Esophagus squamous epithelium (tissue), 5 donors: ENCODE measurements around the gene SLC35D2. TPM values are rescaled to one million over a fixed set of nuclear protein-coding genes. Genes with fewer than 3 reads are reported as not detected.
A peak's percentile ranks its signal among the peaks of the same experiment; 100 is the strongest.

ENCODE experiments used
- DNase-seq: peaks from one replicate; lab custom pipeline; 2025; lab: John Stamatoyannopoulos, UW
- H3K27ac ChIP-seq, 4 donors: fragments of 200-600 bp; sonication (generic); one replicate each; pipeline ENCODE4 v1.5.1; 2016 to 2019; ENCODE audit warnings: mild to moderate bottlenecking in 1 of 4
- H3K27me3 ChIP-seq, 4 donors: fragments of 200-600 bp; sonication (generic); 1 replicate in 3 of 4; 2 replicates in 1 of 4; pipeline versions ENCODE4 v1.5.1 to v1.6.0; 2017 to 2021; ENCODE audit warnings: antibody characterized with exemption in 1 of 4
- H3K36me3 ChIP-seq, 3 donors: fragments of 200-600 bp; sonication (generic); one replicate each; pipeline ENCODE4 v1.5.1; 2016 to 2019
- H3K4me1 ChIP-seq, 3 donors: fragments of 200-600 bp; sonication (generic); one replicate each; pipeline ENCODE4 v1.5.1; 2017 to 2019
- H3K4me3 ChIP-seq, 4 donors: fragments of 200-600 bp; sonication (generic); 1 replicate in 3 of 4; 2 replicates in 1 of 4; pipeline ENCODE4 v1.5.1; 2016 to 2019; ENCODE audit warnings: mild to moderate bottlenecking in 2 of 4, moderate library complexity in 1 of 4
- H3K9me3 ChIP-seq, 3 donors: fragments of 200-600 bp; sonication (generic); one replicate each; pipeline ENCODE4 v1.5.1; 2016 to 2019
- CTCF ChIP-seq, 6 experiments: fragments of 450-650 bp in 4 of 6; fragments of 200-600 bp in 2 of 6; sonication (generic) in 2 of 6; IDR thresholded peaks; one replicate each; pipeline ENCODE4 v1.5.1; 2016 to 2019; ENCODE audit warnings: antibody characterized with exemption in 6 of 6, mild to moderate bottlenecking in 4 of 6, moderate library complexity in 4 of 6
- POLR2A ChIP-seq, 4 donors: fragments of 450-650 bp; IDR thresholded peaks; one replicate each; pipeline ENCODE4 v1.6.1; 2017; ENCODE audit warnings: antibody characterized with exemption in 4 of 4, mild to moderate bottlenecking in 4 of 4, moderate library complexity in 3 of 4
- WGBS, 2 donors: methylation state at CpG; one replicate each; pipeline ENCODE4 v1.1.5; 2018; 5-methylcytosine and 5-hydroxymethylcytosine counted together
- intact Hi-C: fragments of 100-400 bp; cut with DNase I; formaldehyde crosslinking; loops from one replicate; pipeline ENCODE4 v1.15.0; 2022
- total RNA-seq, 4 donors: library from RNA; depleted of rRNA; stranded (reverse); fragments of >200 nt; gene quantifications; one replicate each; pipeline ENCODE4 v1.1.0, GENCODE V29; 2016
- donor health status: DM: yes; HTN: yes; CAD: no.

SLC35D2 gene
- total RNA-seq, 4 donors from 2014 or later: 10.3 to 28.5 (median 16.4) TPM

- no peak for DNase-seq
- Histone ChIP-seq H3K27ac (no peak overlapping the region), H3K4me3 (no peak overlapping the region), H3K4me1 (no peaks in the 10 kb centered on the region), H3K27me3 (no peaks in the 10 kb centered on the region), H3K9me3 (no peaks in the 10 kb centered on the region), H3K36me3 (peaks cover 0 to 61% (median 2%) of the 10 kb centered on the region in 3 donors)
- TF ChIP-seq CTCF (IDR thresholded peaks at IDR 0.05): no peak
- no peak for TF ChIP-seq POLR2A (IDR thresholded peaks at IDR 0.05)
- intact Hi-C loops: no loop called here
- WGBS, 2 donors: 77 to 91% methylated on average over 1 of the region's 1 CpG
Measured at GRCh38 chr9:96350866-96351265, 32.6 kb downstream of the SLC35D2 start.

- WGBS, 2 donors: 92 to 98% methylated on average over 5 of the region's 5 CpGs
- Histone ChIP-seq H3K4me1 (peaks cover 8 to 17% (median 9%) of the 10 kb centered on the region in 3 donors), H3K4me3 (no peak overlapping the region), H3K9me3 (no peaks in the 10 kb centered on the region), H3K36me3 (peaks cover 0 to 45% (median 2%) of the 10 kb centered on the region in 3 donors), H3K27me3 (no peaks in the 10 kb centered on the region), H3K27ac (no peak overlapping the region)
- DNase-seq: no peak
- intact Hi-C loops: no loop called here
- no peak for TF ChIP-seq CTCF (IDR thresholded peaks at IDR 0.05)
- no peak for TF ChIP-seq POLR2A (IDR thresholded peaks at IDR 0.05)
Measured at GRCh38 chr9:96348261-96348660, 35.2 kb downstream of the SLC35D2 start.

GRCh38 chr9:96345551-96345950 lies 38.0 kb downstream of the SLC35D2 start:
- no peak for DNase-seq
- H3K4me3 ChIP-seq: no peak overlapping the region
- WGBS, 2 donors: 92 to 93% methylated on average over 9 of the region's 9 CpGs
- TF ChIP-seq CTCF (IDR thresholded peaks at IDR 0.05) (no peak), POLR2A (IDR thresholded peaks at IDR 0.05) (no peak)
- H3K9me3 ChIP-seq: no peaks in the 10 kb centered on the region
- intact Hi-C loops: no loop called here
- peaks cover 0 to 45% (median 2%) of the 10 kb centered on the region in 3 donors for H3K36me3 ChIP-seq
- no peaks in the 10 kb centered on the region for H3K27me3 ChIP-seq
- H3K27ac ChIP-seq: peak overlapping the region in 3 of 4 donors; percentile 40 to 83 (median 74)
- peaks cover 8 to 30% (median 16%) of the 10 kb centered on the region in 3 donors for H3K4me1 ChIP-seq

DNA sequence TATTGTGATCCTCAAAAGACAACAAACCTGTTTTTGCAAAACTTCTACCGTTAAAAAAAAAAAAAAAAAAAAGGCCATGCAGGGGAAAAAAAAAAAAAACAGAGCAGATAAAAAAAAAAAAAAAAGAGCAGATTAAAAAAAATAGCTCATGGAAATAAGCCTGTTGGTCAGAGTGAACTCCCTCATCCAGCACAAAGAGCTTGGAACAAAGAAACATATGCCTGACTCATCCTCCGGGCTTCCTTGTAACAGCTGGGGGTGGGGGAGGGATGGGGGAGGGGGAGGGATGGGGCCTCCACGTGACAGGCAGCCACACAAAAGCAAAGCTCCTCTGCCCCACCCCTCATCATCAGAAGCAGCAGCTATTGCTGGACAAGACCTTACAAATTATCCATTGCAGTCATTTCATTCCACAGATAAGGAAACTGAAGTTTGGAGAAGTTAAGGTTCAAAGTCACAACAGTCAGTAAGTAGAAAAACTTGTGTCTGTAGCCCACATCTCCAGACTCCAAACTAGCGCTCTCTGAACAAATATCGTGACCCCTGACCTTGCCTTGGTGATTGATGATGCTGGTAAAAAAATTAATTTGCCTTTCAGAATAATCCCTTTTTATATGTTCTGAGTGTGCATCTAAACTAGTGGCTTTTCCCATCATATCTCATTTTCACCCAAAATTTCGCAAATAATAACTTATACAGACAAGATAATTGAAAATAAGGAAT lies 38.9 kb downstream of the SLC35D2 start:
- intact Hi-C loops: no loop called here
- peaks cover 8 to 38% (median 16%) of the 10 kb centered on the region in 3 donors for H3K4me1 ChIP-seq
- WGBS, 2 donors: 40 to 45% methylated on average over 5 of the region's 6 CpGs
- TF ChIP-seq POLR2A (IDR thresholded peaks at IDR 0.05) (no peak), CTCF (IDR thresholded peaks at IDR 0.05) (no peak)
- no peak overlapping the region for H3K4me3 ChIP-seq
- no peaks in the 10 kb centered on the region for H3K9me3 ChIP-seq
- H3K27ac ChIP-seq: peak overlapping the region in 3 of 4 donors; percentile 63 to 83 (median 74)
- peak; percentile 6 for DNase-seq
- peaks cover 0 to 38% (median 2%) of the 10 kb centered on the region in 3 donors for H3K36me3 ChIP-seq
- no peaks in the 10 kb centered on the region for H3K27me3 ChIP-seq
